ENCODE data around the gene MXRA8.

MXRA8 gene

GRCh38 chr1:1314237-1314586 is 44.1 kb downstream of the MXRA8 start:
- TF ChIP-seq POLR2AphosphoS5 (IDR thresholded peaks at IDR 0.05; ENCODE audit: low read depth, low read length): no peak
- TF ChIP-seq FOXP2 (optimal IDR thresholded peaks at IDR 0.05; ENCODE audit: borderline replicate concordance, extremely low read depth, extremely low read length, insufficient read depth): no peak
- no peak for TF ChIP-seq REST (IDR thresholded peaks at IDR 0.05; ENCODE audit: insufficient read depth in 1 of 2, low read depth in 2 of 2, low read length in 2 of 2)
- no peak for TF ChIP-seq TAF1 (IDR thresholded peaks at IDR 0.05; ENCODE audit: borderline replicate concordance, insufficient read depth, low read length)

GRCh38 chr1:1313500-1314236 is 44.7 kb downstream of the MXRA8 start:
- no peak for TF ChIP-seq FOXP2 (optimal IDR thresholded peaks at IDR 0.05; ENCODE audit: borderline replicate concordance, extremely low read depth, extremely low read length, insufficient read depth)
- TF ChIP-seq SIN3A (IDR thresholded peaks at IDR 0.05; ENCODE audit: borderline replicate concordance, insufficient read depth, low read length): no peak
- no peak for TF ChIP-seq TAF1 (IDR thresholded peaks at IDR 0.05; ENCODE audit: borderline replicate concordance, insufficient read depth, low read length)
- TF ChIP-seq POLR2AphosphoS5 (IDR thresholded peaks at IDR 0.05; ENCODE audit: low read depth, low read length): 0 out of 2 replicates have a peak, but pooled peaks have one; percentile 10

- TF ChIP-seq REST (IDR thresholded peaks at IDR 0.05; ENCODE audit: insufficient read depth in 1 of 2, low read depth in 2 of 2, low read length in 2 of 2): no peak
- TF ChIP-seq SIN3A (IDR thresholded peaks at IDR 0.05; ENCODE audit: borderline replicate concordance, insufficient read depth, low read length): no peak
- TF ChIP-seq FOXP2 (optimal IDR thresholded peaks at IDR 0.05; ENCODE audit: borderline replicate concordance, extremely low read depth, extremely low read length, insufficient read depth): no peak
- no peak; the same call in 1 of the 2 replicates for TF ChIP-seq POLR2AphosphoS5 (IDR thresholded peaks at IDR 0.05; ENCODE audit: low read depth, low read length)
- TF ChIP-seq TAF1 (IDR thresholded peaks at IDR 0.05; ENCODE audit: borderline replicate concordance, insufficient read depth, low read length): no peak
Measured at GRCh38 chr1:1312450-1313314, 45.7 kb downstream of the MXRA8 start.

GRCh38 chr1:1311107-1312104 is 46.9 kb downstream of the MXRA8 start:
- TF ChIP-seq REST (IDR thresholded peaks at IDR 0.05; ENCODE audit: insufficient read depth in 1 of 2, low read depth in 2 of 2, low read length in 2 of 2): no peak
- TF ChIP-seq FOXP2 (optimal IDR thresholded peaks at IDR 0.05; ENCODE audit: borderline replicate concordance, extremely low read depth, extremely low read length, insufficient read depth): no peak
- no peak for TF ChIP-seq TAF1 (IDR thresholded peaks at IDR 0.05; ENCODE audit: borderline replicate concordance, insufficient read depth, low read length)
- TF ChIP-seq POLR2AphosphoS5 (IDR thresholded peaks at IDR 0.05; ENCODE audit: low read depth, low read length): no peak; the same call in 1 of the 2 replicates
- no peak for TF ChIP-seq SIN3A (IDR thresholded peaks at IDR 0.05; ENCODE audit: borderline replicate concordance, insufficient read depth, low read length)
